ENCODE measurements around the gene DCP1B. TPM values are rescaled to one million over a fixed set of nuclear protein-coding genes. Genes with fewer than 3 reads are reported as not detected.
A peak's percentile ranks its signal among the peaks of the same experiment; 100 is the strongest.

Gene DCP1B
- 10 to 100 TPM; 12.7 to 24.5 (median 15.6) TPM for total RNA-seq

DNA sequence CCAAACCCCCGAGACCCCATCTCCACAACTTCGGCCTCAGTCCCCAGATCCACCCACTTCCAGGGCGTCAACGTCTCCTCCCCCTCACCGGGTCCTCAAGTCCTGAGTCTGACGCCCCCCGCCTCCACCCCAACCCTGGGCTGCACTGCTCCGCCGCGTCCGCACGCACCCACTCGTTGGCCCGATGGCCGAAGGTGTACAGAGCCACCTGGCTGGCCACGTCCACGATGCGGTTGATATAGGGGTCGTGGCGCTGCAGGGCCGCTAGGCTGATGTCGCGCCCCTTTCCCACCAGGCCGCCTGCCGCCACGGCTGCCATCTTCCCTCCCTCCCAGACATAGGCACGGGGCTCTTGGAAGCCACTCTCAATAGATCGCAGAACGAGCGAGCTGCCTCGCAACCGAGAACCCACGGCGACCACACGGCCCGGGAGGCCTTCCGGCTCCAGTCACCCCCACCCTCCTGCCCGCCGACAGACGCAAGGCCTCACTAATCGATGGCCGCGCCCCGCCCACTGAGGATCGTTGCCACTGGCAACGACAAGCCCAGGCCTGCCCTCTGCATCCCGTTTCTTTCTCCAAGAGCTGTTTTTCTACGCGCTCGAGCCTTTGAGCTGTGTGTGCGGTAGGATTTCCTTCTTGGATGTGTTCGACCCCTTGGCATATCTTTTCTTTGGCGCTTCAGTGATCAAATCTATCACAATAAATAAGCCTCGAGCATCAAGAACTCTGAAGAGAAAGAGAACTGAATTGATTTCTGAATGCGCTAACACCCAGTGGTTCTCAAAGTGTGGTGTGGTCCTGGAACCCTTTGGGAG is at the start of gene DCP1B:
DCP1B (minus strand) TSS at position 345 of the 817 bp plus-strand sequence; CDS start at position 319, 26 bp downstream.
- Histone ChIP-seq H3K4me3 (peak within 1 kb of the TSS; percentile 73 to 98 (median 93)), H3K27ac (peak within 1 kb of the TSS; percentile 89 to 94), H3K4me1 (replicated peaks in 1 of 2) (peaks cover 14 to 23% of the 10 kb centered on the region in 2 donors)
- in situ Hi-C loops (cut with MboI; ENCODE audit: low pct_unique_long_range_greater_than_20kb in 2 of 9, low sequenced_read_pairs in 9 of 9, unreplicated experiment in 9 of 9): no loop called here
- WGBS, 10 experiments: 0 to 60% (median 13%) methylated on average over 1 to 10 of the region's 55 CpGs; no CpG with 5 or more reads in 2 of the 10 experiments
- peak; percentile 99 to 100 (median 99) for ATAC-seq (replicated peaks in 6 of 8)

DNA sequence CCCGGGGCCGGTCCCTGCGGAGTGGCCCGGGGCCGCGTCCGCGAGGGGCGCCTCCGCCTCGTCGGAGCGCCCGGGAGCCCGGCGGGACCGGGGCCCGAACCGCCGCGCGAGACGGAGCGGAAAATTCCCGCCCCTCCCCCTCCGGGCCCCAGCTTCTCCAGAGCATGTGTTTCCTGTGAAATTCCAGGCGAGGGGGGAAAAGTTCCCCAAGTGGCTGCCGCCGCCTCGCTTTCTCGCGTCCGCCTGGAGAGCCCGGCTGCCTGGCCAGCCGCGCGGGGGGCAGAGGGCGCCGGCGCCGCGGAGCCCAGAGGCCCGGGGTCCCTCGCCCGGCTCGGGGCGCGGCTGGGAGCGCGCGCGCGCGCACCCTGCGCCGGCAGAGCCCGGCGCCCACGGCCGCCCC is 49.4 kb upstream of the DCP1B start:
- in situ Hi-C loops (cut with MboI; ENCODE audit: low pct_unique_long_range_greater_than_20kb in 2 of 9, low sequenced_read_pairs in 9 of 9, unreplicated experiment in 9 of 9): loop anchor here in 2 of 9 experiments (25.0 kb wide), 2 partner anchors 209 to 534 kb away; no protein-coding TSS in a partner anchor
- H3K4me1 ChIP-seq (replicated peaks in 1 of 2): peaks cover 3 to 5% of the 10 kb centered on the region in 2 donors
- WGBS, 10 experiments: no CpG with 5 or more reads among the region's 60 CpGs
- H3K27ac ChIP-seq: no peak overlapping the region
- H3K4me3 ChIP-seq: peak overlapping the region; percentile 50 to 77 (median 53)
- ATAC-seq (replicated peaks in 6 of 8): peak in 2 of 8 experiments; percentile 1

DNA sequence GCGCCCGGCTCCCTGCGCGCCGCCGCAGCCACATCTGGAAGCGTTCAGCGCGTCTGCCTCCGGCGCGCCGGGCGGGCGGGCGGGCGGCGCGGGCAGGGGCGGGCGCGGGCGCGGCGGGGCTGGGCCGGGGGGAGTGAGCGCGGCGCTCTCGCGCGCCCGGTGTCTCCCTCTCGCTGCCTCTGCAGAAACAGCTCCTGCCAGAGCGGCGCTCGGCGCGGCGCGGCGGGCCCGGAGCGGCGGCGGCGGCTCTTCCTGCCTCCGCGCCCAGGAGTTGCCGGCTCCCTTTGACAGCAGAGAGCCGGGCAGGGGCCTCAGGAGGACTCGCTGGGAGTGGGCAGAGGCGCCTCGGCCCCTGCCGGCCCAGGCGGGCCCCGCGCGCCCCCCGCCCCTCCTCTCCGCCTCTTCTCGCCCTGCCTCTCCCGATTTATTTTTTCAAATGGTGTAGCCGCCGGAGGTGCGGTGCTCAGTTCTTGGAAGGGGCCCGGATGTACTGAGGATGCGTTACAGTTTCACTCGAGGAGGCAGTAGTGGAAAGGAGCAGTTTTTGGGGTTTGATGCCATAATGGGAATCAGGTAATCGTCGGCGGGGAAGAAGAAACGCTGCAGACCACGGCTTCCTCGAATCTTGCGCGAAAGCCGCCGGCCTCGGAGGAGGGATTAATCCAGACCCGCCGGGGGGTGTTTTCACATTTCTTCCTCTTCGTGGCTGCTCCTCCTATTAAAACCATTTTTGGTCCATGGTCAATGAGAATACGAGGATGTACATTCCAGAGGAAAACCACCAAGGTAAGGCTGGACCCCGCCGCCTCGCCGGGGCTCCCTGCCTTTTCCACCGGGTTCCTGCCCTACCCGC is 48.8 kb upstream of the DCP1B start, which contains the start of gene CACNA1C:
CACNA1C (plus strand) TSS at position 162 of the 853 bp plus-strand sequence; CDS start at position 738, 576 bp downstream.
- in situ Hi-C loops (cut with MboI; ENCODE audit: low pct_unique_long_range_greater_than_20kb in 2 of 9, low sequenced_read_pairs in 9 of 9, unreplicated experiment in 9 of 9): loop anchor here in 2 of 9 experiments (25.0 kb wide), 2 partner anchors 209 to 534 kb away; no protein-coding TSS in a partner anchor
- Histone ChIP-seq H3K4me1 (replicated peaks in 1 of 2) (peaks cover 3 to 5% of the 10 kb centered on the region in 2 donors), H3K27ac (peak within 1 kb of the TSS; percentile 68 to 69), H3K4me3 (peak within 1 kb of the TSS; percentile 50 to 77 (median 53))
- ATAC-seq (replicated peaks in 6 of 8): peak; percentile 65 to 80 (median 76)
- 0% methylated on average over 1 to 10 of the region's 90 CpGs; no CpG with 5 or more reads in 6 of the 10 experiments for WGBS, 10 experiments

DNA sequence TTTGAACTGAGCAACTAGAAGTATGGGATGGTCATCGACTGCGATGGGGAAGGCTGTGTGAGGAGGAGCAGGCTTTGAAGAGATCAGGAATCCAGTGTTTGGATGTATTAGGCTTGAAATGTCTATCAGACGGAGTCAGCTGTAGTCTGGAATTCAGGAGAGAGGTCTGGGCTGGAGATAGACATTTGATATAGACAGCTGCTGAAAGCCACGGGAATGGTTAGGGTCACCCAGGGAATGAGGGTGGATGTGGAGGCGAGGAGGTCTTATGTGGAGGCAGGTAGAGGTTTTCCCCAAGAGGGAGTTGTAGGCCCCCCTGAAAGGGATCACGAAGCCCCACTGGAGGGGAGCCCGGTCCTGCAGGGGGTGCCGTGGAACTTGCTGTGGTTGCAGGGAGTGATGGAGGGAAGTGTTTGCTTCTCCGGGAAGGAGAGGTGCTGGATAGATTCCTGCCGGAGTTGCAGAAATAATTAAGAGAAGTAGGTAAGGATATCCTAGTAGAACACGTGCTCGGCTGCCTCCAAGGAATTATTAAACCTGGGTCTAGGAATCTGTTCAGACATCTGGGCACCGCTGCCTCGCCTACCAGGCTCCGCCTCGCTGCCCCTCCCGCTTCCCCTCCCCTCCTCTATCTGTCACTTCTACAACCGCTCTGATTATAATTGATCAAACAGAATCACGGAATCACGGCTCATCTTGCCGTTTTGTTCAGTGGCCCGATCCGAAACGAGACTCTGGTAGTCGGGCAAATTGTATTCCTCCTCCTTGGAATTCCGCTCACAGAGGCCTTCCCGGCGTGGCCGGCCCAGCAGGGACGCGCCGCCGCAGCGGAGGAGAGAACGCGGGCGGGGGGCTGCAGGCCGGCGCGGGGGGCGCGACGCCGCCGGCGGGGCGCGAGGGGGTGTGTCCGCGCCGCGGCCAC is 47.7 kb upstream of the DCP1B start:
- peaks cover 2 to 5% of the 10 kb centered on the region in 2 donors for H3K4me1 ChIP-seq (replicated peaks in 1 of 2)
- H3K4me3 ChIP-seq: peak overlapping the region; percentile 50 to 77 (median 53)
- ATAC-seq (replicated peaks in 6 of 8): peak in 6 of 8 experiments; percentile 4 to 20 (median 8)
- in situ Hi-C loops (cut with MboI; ENCODE audit: low pct_unique_long_range_greater_than_20kb in 2 of 9, low sequenced_read_pairs in 9 of 9, unreplicated experiment in 9 of 9): loop anchor here in 2 of 9 experiments (25.0 kb wide), 2 partner anchors 210 to 535 kb away; no protein-coding TSS in a partner anchor
- WGBS, 10 experiments: 10 to 78% (median 46%) methylated on average over 2 to 19 of the region's 52 CpGs; no CpG with 5 or more reads in 2 of the 10 experiments
- H3K27ac ChIP-seq: peak overlapping the region; percentile 68 to 69

- Histone ChIP-seq H3K27ac (no peak overlapping the region), H3K4me3 (no peak overlapping the region), H3K4me1 (replicated peaks in 1 of 2) (peaks cover 0 to 4% of the 10 kb centered on the region in 2 donors)
- WGBS, 10 experiments: 6 to 90% (median 53%) methylated on average over 2 to 8 of the region's 8 CpGs; no CpG with 5 or more reads in 1 of the 10 experiments
- ATAC-seq (replicated peaks in 6 of 8): no peak
- in situ Hi-C loops (cut with MboI; ENCODE audit: low pct_unique_long_range_greater_than_20kb in 2 of 9, low sequenced_read_pairs in 9 of 9, unreplicated experiment in 9 of 9): loop anchor here in 3 of 9 experiments (10.0 to 25.0 kb wide), 3 partner anchors 212 to 537 kb away; no protein-coding TSS in a partner anchor
These were observed 45.6 kb upstream of the DCP1B start for GRCh38 chr12:2049604-2050540.

DNA sequence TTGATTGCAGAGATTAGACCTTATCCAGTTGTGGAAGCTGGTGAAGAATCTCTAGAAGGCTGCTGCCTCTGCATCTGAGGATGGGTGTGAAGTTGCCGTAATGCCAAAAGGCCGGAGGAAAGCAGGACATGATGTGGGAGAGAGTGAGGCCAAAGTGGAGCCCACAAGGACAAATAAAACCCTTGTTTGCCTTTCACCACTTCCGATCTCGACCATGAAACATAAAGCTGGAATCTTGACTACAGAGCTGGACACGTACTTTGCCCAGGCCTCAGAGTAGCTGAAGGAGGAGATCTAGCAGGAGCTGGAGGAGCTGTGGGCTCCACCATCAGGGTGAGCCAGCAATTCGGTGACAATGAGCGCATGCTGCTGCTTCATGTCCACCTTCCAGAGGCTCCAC is 43.5 kb upstream of the DCP1B start:
- H3K27ac ChIP-seq: no peak overlapping the region
- H3K4me1 ChIP-seq (replicated peaks in 1 of 2): no peaks in the 10 kb centered on the region
- no peak overlapping the region for H3K4me3 ChIP-seq
- in situ Hi-C loops (cut with MboI; ENCODE audit: low pct_unique_long_range_greater_than_20kb in 2 of 9, low sequenced_read_pairs in 9 of 9, unreplicated experiment in 9 of 9): loop anchor here in 1 of 9 experiments (10.0 kb wide), 1 partner anchor 237 kb away; no protein-coding TSS in a partner anchor
- no peak for ATAC-seq (replicated peaks in 6 of 8)
- 52 to 90% (median 76%) methylated on average over 2 to 7 of the region's 7 CpGs; no CpG with 5 or more reads in 2 of the 10 experiments for WGBS, 10 experiments

DNA sequence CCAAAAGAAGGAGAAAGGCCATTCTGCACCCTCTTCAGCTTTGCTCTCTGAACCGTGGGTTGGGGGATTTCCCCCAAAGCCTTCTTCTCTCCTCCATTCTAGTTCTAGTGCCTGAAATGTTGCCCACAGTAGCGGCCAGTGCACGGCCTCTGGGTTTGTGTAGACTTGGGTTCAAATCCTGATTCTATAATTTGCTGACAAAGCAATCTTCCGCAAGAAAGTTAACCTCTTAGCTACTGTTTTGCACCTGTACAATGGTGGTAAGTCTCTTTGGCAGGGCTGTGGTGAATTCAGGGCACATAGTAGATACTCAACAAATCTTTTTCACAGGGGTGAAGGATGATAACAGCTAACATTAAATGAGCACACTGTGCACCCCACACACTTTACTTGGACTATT is 42.7 kb upstream of the DCP1B start:
- H3K4me1 ChIP-seq (replicated peaks in 1 of 2): no peaks in the 10 kb centered on the region
- H3K4me3 ChIP-seq: no peak overlapping the region
- no peak overlapping the region for H3K27ac ChIP-seq
- WGBS, 10 experiments: 60 to 100% (median 82%) methylated on average over 1 to 4 of the region's 4 CpGs; no CpG with 5 or more reads in 1 of the 10 experiments
- in situ Hi-C loops (cut with MboI; ENCODE audit: low pct_unique_long_range_greater_than_20kb in 2 of 9, low sequenced_read_pairs in 9 of 9, unreplicated experiment in 9 of 9): loop anchor here in 1 of 9 experiments (10.0 kb wide), 1 partner anchor 238 kb away; no protein-coding TSS in a partner anchor
- no peak for ATAC-seq (replicated peaks in 6 of 8)

- in situ Hi-C loops (cut with MboI; ENCODE audit: low pct_unique_long_range_greater_than_20kb in 2 of 9, low sequenced_read_pairs in 9 of 9, unreplicated experiment in 9 of 9): loop anchor here in 1 of 9 experiments (10.0 kb wide), 1 partner anchor 241 kb away; no protein-coding TSS in a partner anchor
- ATAC-seq (replicated peaks in 6 of 8): no peak
- 60 to 93% (median 82%) methylated on average over 2 to 6 of the region's 6 CpGs for WGBS, 10 experiments
These were observed 39.9 kb upstream of the DCP1B start for GRCh38 chr12:2044165-2044564.

DNA sequence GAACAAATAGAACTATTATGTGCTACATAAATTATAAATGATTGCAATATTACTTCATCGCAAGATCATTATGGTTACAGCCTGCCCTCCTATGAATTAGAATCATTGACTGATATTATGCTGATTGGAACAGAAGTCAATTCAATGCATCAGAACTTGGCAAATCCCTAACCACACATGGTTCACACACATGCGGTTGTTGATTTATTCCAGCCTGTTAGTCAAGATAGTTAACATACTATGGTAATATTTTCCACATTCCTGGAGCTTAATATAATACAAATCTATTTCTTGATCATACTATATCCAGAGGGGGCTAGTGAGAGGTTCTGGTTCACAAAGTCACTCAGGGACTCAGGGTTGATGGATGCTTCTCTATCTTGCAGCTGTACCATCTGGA is 38.8 kb upstream of the DCP1B start:
- in situ Hi-C loops (cut with MboI; ENCODE audit: low pct_unique_long_range_greater_than_20kb in 2 of 9, low sequenced_read_pairs in 9 of 9, unreplicated experiment in 9 of 9): loop anchor here in 1 of 9 experiments (10.0 kb wide), 1 partner anchor 242 kb away; no protein-coding TSS in a partner anchor

More at GRCh38 chr12:2044165-2044564, 39.9 kb upstream of the DCP1B start:
- H3K4me3 ChIP-seq: no peak overlapping the region
- no peak overlapping the region for H3K27ac ChIP-seq
- H3K4me1 ChIP-seq (replicated peaks in 1 of 2): no peaks in the 10 kb centered on the region

GRCh38 chr12:2039034-2039433 is 34.8 kb upstream of the DCP1B start:
- no peak for ATAC-seq (replicated peaks in 6 of 8)
- in situ Hi-C loops (cut with MboI; ENCODE audit: low pct_unique_long_range_greater_than_20kb in 2 of 9, low sequenced_read_pairs in 9 of 9, unreplicated experiment in 9 of 9): no loop called here

More for the DNA sequence above, 38.8 kb upstream of the DCP1B start:
- peak in 3 of 8 experiments; percentile 78 to 96 (median 91) for ATAC-seq (replicated peaks in 6 of 8)
- Histone ChIP-seq H3K27ac (no peak overlapping the region), H3K4me3 (no peak overlapping the region), H3K4me1 (replicated peaks in 1 of 2) (no peaks in the 10 kb centered on the region)
- WGBS, 10 experiments: 0 to 100% (median 83%) methylated on average over 1 to 2 of the region's 2 CpGs; no CpG with 5 or more reads in 2 of the 10 experiments

More at GRCh38 chr12:2039034-2039433, 34.8 kb upstream of the DCP1B start:
- peaks cover 0 to 4% of the 10 kb centered on the region in 2 donors for H3K4me1 ChIP-seq (replicated peaks in 1 of 2)
- no peak overlapping the region for H3K4me3 ChIP-seq
- H3K27ac ChIP-seq: no peak overlapping the region

All from motor neuron (in vitro differentiated cells).